Subcutaneous adipose tissue (tissue), 4 donors: ENCODE results near the gene VTN. TPM values are rescaled to one million over a fixed set of nuclear protein-coding genes. Genes with fewer than 3 reads are reported as not detected.

Experiments
- CTCF ChIP-seq: fragments of 450-650 bp; IDR thresholded peaks from one replicate; pipeline ENCODE4 v1.5.1; 2016; ENCODE audit warnings: low read depth, mild to moderate bottlenecking, control low read depth, antibody characterized with exemption, moderate library complexity
- total RNA-seq, 4 donors: library from RNA; depleted of rRNA; stranded (reverse); fragments of >200 nt; gene quantifications; one replicate each; pipeline ENCODE4 v1.1.0, GENCODE V29; 2016

VTN gene
- total RNA-seq, 4 donors from 2014 or later = 0.85 to 2.6 TPM; not detected in 2

DNA sequence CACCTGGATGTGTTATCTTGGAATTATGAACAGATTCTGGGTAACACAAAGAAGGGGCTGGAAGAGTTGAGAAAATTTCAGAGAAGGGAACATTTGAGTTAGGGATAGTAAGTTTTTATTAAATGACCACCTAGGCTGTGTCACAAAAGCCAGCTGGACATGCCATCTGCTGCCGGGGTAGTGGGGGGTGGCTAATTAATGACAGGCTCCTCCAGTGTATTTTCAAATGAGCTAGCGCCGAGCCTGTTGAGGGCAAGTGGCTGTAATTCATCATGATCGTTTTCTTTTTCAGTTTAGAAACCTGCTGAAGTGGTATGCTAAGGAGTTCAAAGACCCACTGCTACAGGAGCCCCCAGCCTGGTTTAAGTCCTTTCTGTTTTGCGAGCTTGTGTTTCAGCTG, 44.9 kb downstream of the VTN start:
- no peak for TF ChIP-seq CTCF

GRCh38 chr17:28324781-28325180, 45.3 kb downstream of the VTN start:
- no peak for TF ChIP-seq CTCF

DNA sequence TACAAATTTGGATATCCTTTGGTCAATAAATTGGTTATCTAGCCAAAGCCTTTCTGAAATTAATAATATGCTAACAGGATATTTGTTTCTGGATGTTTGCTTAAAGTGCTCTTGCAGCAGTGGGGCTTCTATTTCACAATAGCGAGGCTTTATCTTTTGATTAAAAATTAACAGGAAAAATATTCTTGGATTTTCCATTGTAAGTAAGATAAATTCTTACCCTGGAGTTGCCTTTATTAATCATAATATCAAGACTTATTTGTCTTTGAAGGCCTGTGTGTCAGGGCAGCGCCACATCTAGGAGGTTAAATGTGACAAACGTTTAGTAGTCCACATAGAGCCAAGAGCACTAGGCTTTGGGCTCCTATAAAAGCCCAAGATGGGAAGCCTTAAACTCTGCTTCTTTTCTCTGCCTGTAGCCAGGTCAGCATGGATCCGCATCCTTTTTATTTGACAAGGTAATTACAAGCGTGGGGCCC, 45.8 kb downstream of the VTN start:
- TF ChIP-seq CTCF = no peak

DNA sequence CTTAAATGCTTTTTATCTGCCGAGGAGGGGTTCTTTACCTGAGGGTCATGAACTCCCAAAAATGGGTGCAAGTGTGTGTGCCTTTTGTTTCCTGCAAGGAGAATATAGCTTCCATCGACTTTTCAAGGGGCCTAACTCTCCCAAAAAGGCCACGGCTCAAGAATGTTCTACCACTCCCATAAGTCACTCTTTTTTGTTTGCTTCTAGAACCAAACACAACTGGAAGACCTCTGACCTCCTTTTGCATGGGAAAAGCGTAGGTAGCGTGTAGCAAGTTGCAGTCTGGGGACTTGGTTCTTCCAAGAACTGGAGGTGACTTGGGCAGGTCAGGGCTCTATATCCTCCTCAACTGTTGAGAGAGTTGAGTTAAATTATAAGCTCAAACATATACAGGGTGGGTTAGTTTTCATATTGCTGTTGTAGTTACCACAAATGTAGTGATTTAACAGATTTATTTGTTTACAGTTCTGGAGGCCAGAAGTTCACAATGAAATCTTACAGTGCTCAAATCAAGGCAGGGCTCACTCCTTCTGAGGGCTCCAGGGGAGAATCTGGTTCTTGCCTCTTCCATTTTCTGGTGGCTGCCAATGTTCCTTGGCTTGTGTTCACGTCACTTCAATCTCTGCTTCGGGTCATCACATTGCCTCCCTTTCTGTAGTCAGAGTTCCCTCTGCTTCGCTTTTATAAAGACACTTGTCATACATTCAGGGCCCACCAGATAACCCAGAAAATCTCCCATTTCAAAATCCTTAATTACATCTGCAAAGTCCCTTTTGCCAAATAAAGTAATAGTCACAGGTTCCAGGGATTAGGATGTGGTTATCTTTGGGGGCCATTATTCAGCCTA, 49.7 kb downstream of the VTN start:
- TF ChIP-seq CTCF = no peak

DNA sequence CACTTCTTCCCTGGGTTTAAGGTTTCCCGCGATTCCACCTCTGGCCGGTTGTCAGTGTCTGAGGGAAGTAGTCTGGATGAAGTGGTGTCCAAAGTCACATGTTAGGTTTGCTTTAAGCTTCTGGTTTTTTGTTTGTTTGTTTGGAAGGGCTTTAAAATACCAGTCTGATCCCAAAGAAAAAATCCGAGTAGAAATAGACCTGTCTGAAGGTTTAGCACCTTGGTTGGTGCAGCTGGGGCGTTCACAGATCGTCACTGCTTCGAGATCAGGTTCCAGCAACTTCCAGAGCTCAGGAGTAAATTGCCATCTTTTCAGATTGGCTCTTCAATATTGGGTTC, 50.5 kb downstream of the VTN start:
- TF ChIP-seq CTCF = no peak

DNA sequence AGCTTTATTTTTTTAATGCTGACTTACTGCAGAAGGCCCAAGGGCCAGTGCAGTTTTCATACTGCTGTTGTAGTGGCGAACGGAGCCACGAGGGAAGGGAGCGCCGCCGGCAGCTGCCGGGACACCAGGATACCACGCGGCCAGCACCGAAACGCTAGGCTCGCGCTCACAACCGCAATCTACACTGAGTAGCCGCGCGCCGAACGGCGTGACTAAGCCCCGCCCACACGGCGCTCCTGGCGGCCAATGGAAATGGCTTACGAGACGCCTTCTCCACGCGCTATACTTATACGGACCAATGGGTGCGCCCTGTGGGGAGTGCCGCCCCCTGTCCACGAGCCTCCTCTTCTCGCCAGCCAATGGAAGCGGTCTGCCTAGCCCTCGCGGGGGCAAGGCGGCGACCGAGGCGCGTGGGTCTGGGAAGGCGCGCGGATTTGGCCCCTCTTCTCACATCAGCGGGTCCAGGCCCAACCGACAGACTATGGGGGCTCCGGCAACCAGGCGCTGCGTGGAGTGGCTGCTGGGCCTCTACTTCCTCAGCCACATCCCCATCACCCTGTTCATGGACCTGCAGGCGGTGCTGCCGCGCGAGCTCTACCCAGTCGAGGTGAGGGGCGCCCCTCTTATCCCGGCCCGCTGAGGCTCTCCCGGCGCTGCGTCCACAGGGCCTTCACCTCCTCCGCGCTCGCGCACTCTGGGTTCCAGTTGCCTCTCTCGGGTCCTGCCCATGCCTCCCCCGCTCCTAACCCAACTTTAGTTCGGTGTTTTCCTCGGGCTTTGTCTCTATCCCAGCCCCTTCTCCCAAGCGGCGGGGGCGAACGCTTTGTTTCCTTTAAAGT, 51.1 kb downstream of the VTN start, which contains the start of gene TMEM97:
TSS of gene TMEM97 (plus strand) at position 442 of the 839 bp plus-strand sequence. CDS start at position 482, 40 bp downstream.
- no peak for TF ChIP-seq CTCF
